ENCODE results near the gene TRNP1.

The TRNP1 gene

DNA sequence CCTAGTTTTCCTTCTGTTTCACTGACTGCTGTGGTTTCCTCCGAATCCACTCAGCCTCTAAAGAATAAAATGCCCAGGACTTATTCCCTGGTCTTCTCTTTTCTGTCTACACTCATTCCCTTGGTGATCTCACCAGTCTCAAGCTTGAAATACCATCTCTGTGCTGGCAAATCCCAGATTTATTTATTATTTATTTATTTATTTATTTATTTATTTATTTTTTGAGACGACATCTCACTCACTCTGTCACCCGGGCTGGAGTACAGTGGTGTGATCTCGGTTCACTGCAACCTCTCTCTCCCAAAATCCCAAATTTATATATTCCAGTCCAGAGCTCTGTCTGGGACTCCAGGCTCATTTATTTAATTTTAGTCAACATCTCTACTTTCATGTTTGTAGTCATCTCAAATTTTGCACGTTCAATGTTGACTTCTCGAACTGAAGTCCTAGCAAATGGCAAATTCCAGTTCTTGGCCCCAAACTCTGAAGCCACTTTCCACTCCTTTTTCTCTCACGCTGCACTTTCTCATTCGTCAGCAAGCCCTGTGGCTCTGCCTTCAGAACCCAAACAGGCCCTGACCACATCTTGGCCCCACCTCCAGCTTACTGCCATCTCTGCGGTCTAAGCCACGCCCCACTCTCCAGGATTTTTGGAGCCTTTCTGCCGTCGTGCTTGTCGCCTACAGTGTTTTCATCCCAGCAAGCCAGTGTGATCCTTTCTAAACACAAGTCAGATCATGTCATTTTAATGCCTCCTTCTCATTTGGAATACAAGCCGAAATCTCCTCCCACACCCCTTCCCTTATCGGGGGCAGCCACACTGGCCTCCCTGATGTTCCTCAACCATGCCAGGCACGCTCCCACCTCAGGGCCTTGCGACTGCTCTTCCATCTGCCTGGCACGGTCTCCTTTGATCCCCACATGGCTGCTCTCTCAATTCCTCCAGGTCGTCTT is 33.4 kb downstream of the TRNP1 start:
- no peak for DNase-seq (ENCODE audit: low read depth in 2 of 2)

DNA sequence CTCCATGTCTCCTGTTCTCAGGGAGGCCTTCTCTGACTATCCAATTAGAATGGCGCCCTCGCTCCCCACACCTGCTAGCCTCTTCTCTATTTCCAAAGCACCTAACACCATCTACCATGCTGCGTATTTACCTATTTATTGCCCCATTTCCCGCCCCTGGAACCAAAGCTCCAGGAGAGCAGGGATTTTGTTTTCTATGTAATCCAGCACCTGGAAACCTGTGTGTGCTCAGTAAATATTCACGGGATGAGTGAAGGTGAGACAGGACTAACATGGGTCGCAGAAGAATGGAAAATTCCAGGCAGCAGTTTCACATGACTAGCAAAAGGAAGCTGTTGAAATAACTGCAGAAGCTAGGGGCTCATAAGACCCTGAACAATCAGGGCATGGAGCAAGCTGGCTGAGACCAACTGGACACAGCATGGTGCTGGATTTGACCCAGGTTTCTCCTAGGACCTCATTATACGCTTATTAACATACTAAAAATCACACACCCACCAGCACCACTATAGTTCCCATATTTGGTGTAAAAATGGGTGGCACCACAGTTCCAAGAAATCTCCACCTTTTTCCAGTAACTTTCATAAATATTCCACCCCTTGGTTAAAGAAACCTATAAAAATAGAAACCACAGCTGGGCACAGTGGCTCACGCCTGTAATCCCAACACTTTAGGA is 34.2 kb downstream of the TRNP1 start:
- no peak for DNase-seq (ENCODE audit: low read depth in 2 of 2)

DNA sequence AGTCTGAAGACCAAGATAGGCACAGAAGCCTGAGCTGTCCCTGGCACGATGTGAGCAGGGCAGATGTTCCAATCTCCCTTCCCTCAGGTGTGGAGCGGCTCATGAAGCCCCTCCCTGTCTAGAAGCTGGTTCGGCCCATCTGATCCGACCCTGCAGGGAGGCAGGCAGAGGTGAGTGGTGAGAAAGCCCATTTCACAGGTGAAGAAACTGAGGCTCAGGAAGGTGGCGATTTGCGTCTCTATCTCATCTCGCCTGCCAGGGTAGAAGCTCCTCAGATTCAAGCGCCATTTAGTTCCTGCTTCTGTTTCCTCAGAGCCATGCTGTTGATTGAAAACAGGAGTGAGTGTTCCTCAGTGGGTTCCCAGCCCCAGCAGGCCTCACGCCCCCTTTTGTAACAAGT is 36.0 kb downstream of the TRNP1 start:
- no peak for DNase-seq (ENCODE audit: low read depth in 2 of 2)

DNA sequence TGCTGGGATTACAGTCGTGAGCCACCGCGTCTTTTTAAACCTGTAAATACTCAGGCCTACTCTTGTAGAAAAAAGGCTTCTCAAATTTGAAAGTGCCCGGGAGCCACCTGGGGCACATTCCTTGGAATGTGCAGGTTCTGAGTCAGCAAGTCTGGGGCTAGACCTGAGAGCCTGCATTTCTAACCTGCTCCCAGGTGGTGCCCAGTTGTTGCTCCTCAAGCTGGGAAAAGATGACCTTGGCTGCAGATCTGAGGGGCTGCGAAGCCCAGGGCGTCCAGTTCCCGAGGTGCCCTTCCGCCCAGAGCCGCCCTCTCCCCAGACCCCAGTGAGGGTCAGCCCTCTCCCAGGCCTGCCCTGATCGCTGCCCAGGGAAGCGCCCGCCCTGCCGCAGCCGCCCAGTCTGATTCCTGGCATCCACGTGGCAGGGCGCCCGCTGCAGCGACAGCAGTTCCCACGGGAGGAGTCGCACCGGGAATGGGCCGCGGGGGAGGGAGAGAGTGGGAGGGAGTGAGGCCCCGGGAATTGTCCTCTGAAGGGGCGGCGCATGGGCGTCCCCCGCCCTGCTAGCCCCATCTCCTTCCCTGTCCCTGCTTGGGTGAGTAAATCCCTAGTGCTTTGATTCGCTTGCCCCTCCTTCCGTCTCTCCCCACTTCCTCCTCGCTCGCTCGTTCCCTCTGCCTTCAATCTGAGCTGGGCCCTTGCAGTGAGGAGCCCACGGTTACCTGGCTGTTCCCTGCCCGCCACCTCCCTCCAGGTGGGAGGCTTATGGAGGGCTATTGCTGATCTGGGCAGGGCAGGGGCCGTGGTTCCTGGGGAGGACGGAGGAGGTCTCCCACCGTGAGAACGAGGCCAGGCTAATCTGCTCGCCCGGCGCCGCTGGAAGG is 38.0 kb downstream of the TRNP1 start:
- DNase-seq (ENCODE audit: low read depth in 2 of 2), result no peak

DNA sequence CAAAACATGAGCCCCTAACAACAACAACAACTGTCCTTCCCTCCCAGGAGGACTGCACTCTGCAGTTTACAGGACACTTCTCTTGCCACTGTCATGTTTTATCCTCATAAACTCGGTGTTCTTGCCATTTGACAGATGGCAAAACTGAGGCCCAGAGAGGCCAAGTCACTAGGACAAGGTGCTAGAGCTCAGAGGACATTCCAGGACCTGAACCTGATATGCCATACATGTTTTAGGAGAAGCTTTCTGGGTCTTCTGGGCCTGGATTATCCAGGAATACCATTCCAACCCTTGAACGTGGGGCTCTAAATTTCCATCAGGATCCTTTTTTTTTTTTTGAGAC is 38.6 kb downstream of the TRNP1 start:
- no peak for DNase-seq (ENCODE audit: low read depth in 2 of 2)

DNA sequence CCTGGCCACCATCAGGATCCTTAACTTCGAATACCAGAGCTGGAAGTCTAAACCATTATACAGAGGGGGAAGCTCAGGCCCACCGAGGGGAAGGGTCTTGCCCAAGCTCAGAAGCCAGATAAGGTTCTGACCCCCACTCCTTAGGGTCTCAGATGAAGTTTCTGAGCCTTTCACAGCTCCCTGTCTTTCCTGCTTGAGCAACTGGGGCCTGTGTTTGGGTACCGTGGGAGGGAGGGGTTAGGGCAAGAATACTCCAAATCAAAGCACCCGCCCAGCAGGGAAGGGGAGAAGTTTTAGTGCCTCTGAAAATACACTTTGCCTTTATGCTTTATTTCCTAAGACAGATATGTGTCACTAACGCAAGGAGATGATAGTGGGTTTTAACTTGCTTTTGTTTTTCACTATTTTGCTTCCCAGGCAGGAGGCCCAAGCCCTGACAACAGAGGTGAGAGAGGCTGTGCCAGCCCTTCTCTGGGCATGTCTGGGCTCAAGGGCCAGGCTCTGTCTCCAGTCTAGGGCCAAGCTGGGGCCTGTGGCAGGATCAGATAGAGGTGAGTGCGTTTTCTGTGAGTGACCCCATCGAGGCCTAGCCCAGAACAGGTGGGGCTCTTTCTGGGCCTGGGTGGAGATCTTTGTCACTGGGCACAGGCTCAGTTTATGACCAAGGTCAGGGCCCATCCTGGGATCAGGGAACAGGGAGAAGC is 39.7 kb downstream of the TRNP1 start:
- no peak for DNase-seq (ENCODE audit: low read depth in 2 of 2)

DNA sequence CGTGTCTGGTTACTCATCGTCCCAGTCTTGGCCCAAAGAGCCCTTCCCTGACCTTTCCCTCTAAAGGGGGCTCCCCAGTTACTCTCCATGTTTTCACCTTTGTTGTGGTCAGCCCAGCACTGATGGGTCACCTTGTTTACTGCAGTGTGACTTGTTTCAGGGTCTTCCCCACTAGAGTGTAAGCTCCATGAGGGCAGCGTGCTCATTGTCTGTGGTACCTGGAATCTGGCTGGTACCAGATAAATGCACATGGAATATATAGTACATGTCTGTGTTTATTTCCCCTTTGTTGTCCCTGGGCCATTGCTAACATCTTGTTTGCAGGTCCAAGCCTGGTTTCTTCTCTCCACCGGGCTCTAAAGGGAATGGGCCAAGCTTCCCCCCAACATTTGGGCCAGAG is 41.9 kb downstream of the TRNP1 start:
- DNase-seq (ENCODE audit: low read depth in 2 of 2), result no peak

DNA sequence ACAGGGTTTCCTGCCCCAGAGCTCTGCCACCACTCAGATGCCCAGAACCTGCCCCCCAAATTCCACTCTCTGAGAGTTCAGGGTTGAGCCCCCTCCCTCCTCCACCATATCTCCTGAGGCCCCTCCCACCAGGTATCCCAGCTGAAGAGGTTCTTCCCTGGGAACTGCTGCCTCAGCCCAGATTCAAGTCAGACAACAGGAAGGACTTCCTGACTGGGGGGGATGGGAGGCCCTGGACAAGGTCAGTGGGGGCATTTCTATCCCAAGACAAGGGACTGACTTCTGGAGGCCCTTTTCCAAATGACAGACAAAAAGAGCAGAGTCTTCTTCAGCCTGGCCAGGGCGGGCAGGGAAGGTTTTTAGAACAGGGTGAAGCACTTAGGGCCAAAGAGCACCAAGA is 43.2 kb downstream of the TRNP1 start:
- no peak for DNase-seq (ENCODE audit: low read depth in 2 of 2)

DNA sequence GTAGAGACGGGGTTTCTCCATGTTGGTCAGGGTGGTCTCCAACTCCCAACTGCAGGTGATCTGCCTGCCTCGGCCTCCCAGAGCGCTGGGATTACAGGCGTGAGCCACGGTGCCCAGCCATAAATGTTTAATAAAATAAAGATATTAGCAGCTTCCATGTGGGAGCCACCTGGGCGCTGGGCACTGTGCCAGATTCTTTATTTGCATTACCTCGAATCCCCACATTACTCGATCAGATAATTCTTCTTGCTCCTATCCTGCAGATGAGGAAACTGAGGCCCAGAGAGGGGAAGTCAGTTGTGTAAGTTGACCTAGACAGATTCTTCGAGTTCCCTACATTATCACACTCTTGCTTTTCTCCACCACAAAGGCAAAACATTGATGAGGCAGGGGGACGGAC is 44.0 kb downstream of the TRNP1 start:
- DNase-seq (ENCODE audit: low read depth in 2 of 2), result no peak

DNA sequence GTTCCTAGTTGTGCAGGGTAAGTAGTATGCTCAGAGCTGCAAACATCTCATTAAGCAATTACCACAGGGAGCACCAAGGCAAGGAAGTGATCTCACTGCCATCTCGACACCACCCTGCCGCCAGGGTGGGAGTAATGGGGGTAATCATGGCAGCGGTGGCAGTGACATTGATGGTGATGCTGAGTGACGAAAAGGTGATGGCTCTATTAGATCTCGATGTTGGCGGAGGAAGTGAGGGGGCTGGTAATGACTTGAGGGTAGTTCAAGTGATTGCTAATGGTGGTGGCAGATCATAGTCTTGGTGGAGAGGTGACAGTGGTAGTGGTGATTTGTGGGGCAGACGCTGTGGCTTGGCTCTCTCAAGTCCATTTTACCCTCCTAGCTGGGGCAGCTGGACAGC is 44.5 kb downstream of the TRNP1 start:
- DNase-seq (ENCODE audit: low read depth in 2 of 2), result no peak

DNA sequence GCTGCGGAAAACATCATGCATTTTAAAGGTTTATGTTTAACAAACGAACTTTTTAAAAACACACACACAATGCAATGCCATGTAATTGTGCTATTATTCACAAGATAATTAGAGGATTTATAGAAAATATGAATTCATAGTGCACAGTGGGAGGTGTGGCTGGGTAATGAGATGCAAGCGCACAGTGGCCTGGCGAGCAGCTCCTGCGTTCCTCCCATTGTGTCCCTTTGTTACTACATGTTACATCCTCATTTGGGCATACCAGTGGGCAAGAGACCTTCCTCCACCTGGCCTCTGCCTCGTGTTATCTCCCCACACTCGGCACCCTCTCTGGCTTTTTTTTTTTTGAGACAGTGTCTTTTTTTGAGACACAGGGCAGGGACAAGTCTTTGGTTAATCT is 49.2 kb downstream of the TRNP1 start:
- no peak for DNase-seq (ENCODE audit: low read depth in 2 of 2)

DNA sequence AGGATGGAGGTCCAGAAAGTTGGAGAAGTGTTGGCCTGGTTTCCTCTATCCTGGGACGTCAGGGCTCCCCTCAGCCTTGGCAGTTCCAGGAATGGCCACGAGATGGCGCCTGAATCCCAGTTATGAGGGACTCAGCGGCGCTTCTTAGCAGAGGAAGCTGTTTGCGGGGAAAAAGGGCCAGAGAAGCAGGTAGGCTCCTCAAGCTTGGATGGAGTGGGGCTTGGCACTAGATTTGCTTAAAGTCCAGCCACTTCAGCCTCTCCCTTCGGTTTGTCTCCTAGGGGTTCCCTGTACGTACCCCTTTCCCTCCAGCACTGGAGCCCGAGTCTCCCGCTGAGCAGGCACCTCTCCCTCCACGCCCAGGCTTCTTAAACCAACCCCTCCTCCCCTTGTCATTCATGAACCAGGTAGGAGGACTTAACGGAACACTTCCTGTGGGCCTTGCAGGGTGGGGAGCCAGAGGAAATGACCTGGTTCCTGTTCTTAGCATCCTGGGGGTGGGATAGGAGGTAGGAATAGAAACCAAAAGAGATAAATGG is 51.2 kb downstream of the TRNP1 start:
- peak; percentile 58 to 74 for DNase-seq (ENCODE audit: low read depth in 2 of 2)

DNA sequence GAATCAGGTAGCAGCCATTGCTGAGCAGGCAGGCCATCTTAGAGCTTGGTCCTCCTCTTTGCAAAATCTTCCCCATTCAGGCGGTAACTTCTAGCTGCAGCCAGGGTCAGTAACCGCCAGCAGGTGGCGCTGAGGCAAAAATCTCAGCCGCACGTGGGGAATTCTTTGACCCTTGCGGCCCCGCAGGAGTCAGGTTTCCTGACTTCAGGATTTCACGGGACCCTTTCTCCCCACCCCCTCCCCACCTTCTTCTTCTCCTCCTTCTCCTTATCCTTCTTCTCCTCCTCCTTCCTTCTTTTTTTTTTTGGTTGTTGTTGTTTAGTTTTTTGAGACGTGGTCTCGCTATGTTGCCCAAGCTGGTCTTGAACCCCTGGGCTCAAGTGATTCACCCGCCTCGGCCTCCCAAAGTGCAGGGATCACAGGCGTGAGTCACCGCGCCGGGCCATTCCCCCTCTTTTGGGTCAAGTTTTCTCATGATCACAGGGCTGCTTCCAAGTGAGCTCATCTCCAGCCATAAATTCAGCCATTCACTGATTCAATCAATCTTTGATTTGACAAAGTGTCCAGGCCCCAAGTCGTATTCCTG is 52.6 kb downstream of the TRNP1 start:
- DNase-seq (ENCODE audit: low read depth in 2 of 2), result peak; percentile 16 to 37

DNA sequence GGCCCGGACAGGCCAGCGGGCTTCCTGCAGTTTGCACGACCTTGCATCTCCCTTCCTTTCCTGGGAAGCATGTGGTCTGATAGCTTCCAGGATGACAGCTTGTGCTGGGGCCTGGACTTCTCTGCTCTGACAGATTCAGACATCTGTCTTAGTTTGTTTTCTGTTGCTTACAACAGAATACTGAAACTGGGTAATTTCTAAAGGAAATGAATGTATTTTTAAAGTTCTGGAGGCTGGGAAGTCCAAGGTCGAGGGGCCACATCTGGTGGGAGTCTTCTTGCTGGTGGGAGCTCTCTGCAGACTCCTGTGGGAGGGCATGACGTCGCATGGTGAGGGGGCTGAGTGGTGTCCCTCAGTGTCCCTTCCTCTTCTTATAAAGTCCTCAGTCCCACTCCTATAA is 54.4 kb downstream of the TRNP1 start:
- DNase-seq (ENCODE audit: low read depth in 2 of 2), result no peak

DNA sequence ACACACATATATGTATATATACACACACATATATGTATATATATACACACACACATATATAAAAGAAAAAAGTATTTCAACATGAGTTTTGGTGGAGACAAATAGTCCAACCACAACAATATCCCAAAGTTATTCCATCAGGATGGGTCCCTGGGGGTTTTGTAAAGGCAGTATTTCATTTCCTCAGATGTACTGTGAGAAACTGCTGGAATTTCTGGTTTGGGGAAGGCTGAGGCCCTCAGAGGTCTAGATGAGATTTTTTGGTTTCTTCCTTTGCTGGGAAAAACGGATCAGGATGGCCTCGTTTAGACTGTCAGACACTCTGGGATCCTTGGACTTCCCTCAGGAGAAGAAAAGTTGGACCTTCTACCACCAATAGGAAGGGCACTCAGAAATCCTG is 55.6 kb downstream of the TRNP1 start:
- DNase-seq (ENCODE audit: low read depth in 2 of 2), result no peak

DNA sequence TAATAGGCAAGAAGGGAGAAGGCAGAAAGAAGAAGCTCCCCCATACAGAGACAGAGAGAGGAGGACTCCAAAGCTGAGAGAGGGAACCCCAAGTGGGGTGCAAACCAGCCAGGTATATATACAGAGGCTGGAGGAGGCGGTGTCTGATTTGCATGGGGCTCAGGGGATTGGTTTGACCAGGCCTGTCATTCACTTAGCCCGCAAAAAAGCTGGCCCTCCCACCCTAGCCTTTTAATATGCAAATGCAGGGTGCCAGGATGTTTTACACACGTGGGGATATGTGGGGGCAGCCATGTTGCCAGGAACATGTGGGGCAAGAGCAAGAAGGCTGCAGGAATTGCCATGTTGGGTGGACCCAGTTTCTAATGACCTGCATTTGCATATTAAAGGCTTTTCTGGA is 56.1 kb downstream of the TRNP1 start:
- no peak for DNase-seq (ENCODE audit: low read depth in 2 of 2)
